ENCODE measurements around the gene MAML3.

The MAML3 gene

DNA sequence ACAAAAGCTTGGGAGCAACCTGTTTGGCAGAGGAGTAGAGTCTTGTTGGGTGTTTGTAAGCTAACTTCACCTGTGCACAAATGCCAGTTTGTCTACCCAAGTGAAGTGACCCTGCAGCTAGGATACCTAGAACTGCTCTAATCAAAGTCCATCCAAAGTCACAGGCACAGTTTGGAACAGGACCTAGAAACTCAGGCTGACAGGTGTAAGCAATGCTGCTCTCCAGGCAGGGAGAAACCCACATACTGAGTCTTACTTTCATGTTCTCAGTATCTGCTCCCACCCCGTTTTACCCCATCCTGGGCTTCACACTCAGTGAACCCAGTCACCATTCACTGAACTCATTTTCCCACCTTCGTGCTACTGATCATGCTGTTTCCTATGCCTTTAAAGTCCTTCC is 40.3 kb downstream of the MAML3 start:
- Histone ChIP-seq H3K27me3 (ENCODE audit: insufficient read depth, poor library complexity, severe bottlenecking) (no peaks in the 10 kb centered on the region), H3K27ac (replicated peaks) (no peak overlapping the region), H3K4me3 (replicated peaks; ENCODE audit: insufficient read depth, low read length) (no peak overlapping the region)
- TF ChIP-seq POLR2AphosphoS5 (IDR thresholded peaks at IDR 0.05; ENCODE audit: low read depth) = no peak
- no peak for TF ChIP-seq SPI1 (IDR thresholded peaks at IDR 0.05; ENCODE audit: borderline replicate concordance, low read depth)
- no peak for TF ChIP-seq GABPA (IDR thresholded peaks at IDR 0.05; ENCODE audit: low read depth)
- TF ChIP-seq, protein P1, sequence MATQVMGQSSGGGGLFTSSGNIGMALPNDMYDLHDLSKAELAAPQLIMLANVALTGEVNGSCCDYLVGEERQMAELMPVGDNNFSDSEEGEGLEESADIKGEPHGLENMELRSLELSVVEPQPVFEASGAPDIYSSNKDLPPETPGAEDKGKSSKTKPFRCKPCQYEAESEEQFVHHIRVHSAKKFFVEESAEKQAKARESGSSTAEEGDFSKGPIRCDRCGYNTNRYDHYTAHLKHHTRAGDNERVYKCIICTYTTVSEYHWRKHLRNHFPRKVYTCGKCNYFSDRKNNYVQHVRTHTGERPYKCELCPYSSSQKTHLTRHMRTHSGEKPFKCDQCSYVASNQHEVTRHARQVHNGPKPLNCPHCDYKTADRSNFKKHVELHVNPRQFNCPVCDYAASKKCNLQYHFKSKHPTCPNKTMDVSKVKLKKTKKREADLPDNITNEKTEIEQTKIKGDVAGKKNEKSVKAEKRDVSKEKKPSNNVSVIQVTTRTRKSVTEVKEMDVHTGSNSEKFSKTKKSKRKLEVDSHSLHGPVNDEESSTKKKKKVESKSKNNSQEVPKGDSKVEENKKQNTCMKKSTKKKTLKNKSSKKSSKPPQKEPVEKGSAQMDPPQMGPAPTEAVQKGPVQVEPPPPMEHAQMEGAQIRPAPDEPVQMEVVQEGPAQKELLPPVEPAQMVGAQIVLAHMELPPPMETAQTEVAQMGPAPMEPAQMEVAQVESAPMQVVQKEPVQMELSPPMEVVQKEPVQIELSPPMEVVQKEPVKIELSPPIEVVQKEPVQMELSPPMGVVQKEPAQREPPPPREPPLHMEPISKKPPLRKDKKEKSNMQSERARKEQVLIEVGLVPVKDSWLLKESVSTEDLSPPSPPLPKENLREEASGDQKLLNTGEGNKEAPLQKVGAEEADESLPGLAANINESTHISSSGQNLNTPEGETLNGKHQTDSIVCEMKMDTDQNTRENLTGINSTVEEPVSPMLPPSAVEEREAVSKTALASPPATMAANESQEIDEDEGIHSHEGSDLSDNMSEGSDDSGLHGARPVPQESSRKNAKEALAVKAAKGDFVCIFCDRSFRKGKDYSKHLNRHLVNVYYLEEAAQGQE (IDR thresholded peaks at IDR 0.05; ENCODE audit: insufficient replicate concordance, low read depth) = no peak
- TF ChIP-seq, protein P2, sequence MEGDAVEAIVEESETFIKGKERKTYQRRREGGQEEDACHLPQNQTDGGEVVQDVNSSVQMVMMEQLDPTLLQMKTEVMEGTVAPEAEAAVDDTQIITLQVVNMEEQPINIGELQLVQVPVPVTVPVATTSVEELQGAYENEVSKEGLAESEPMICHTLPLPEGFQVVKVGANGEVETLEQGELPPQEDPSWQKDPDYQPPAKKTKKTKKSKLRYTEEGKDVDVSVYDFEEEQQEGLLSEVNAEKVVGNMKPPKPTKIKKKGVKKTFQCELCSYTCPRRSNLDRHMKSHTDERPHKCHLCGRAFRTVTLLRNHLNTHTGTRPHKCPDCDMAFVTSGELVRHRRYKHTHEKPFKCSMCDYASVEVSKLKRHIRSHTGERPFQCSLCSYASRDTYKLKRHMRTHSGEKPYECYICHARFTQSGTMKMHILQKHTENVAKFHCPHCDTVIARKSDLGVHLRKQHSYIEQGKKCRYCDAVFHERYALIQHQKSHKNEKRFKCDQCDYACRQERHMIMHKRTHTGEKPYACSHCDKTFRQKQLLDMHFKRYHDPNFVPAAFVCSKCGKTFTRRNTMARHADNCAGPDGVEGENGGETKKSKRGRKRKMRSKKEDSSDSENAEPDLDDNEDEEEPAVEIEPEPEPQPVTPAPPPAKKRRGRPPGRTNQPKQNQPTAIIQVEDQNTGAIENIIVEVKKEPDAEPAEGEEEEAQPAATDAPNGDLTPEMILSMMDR (IDR thresholded peaks at IDR 0.05; ENCODE audit: insufficient read depth, low read length) = no peak
- DNase-seq (ENCODE audit: low read depth in 1 of 2, low spot score in 1 of 2) = no peak

DNA sequence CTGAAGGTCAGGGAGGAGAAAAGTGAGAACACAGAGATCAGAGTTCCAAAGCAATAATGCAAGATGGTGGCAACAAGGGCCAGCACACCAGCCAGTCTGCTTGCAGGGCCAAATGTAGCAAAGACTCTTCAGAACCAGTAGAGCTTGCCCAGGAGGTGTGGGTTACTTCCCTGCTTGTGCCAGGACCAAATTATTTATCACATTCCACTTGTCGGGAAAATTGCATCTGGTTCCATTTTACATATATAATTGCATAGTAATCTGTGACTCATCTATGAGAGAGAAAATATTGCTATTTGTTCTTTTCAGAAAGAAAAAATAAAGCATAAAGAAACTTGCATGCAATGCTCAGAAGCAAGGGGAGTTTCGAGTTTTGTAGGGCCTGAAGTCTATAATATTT is 41.4 kb downstream of the MAML3 start:
- no peak for DNase-seq (ENCODE audit: low read depth in 1 of 2, low spot score in 1 of 2)
- Histone ChIP-seq H3K4me3 (replicated peaks; ENCODE audit: insufficient read depth, low read length) (no peak overlapping the region), H3K27me3 (ENCODE audit: insufficient read depth, poor library complexity, severe bottlenecking) (no peaks in the 10 kb centered on the region), H3K27ac (replicated peaks) (no peak overlapping the region)
- TF ChIP-seq POLR2AphosphoS5 (IDR thresholded peaks at IDR 0.05; ENCODE audit: low read depth) = no peak
- no peak for TF ChIP-seq GABPA (IDR thresholded peaks at IDR 0.05; ENCODE audit: low read depth)
- no peak for TF ChIP-seq SPI1 (IDR thresholded peaks at IDR 0.05; ENCODE audit: borderline replicate concordance, low read depth)
- TF ChIP-seq, protein P2 (IDR thresholded peaks at IDR 0.05; ENCODE audit: insufficient read depth, low read length) = no peak
- TF ChIP-seq, protein P1 (IDR thresholded peaks at IDR 0.05; ENCODE audit: insufficient replicate concordance, low read depth) = no peak

DNA sequence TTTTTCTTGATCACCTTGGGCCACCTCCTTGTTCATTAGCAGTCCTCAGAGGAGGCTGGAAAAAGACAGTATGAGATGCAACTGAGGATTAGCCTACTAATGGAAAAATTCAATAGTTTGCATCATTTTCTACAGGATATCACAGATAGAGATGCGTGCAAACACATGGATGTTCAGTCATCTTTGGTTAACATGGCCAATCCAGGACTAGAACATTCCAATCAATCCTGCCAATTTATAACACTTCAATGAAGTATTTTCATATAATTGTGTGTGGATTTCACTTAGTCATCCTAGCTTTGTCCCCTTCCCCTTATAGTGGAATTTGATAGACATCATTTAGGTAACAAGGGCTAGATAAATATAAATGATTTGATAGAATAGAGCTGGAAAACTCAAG is 42.7 kb downstream of the MAML3 start:
- no peaks in the 10 kb centered on the region for H3K27me3 ChIP-seq (ENCODE audit: insufficient read depth, poor library complexity, severe bottlenecking)
- TF ChIP-seq SPI1 (IDR thresholded peaks at IDR 0.05; ENCODE audit: borderline replicate concordance, low read depth) (no peak), GABPA (IDR thresholded peaks at IDR 0.05; ENCODE audit: low read depth) (no peak), POLR2AphosphoS5 (IDR thresholded peaks at IDR 0.05; ENCODE audit: low read depth) (no peak)
- TF ChIP-seq, protein P1 (IDR thresholded peaks at IDR 0.05; ENCODE audit: insufficient replicate concordance, low read depth) = no peak
- TF ChIP-seq, protein P2 (IDR thresholded peaks at IDR 0.05; ENCODE audit: insufficient read depth, low read length) = no peak
- no peak overlapping the region for H3K4me3 ChIP-seq (replicated peaks; ENCODE audit: insufficient read depth, low read length)

More for the DNA sequence above, 42.7 kb downstream of the MAML3 start:
- H3K27ac ChIP-seq (replicated peaks) = no peak overlapping the region
- no peak for DNase-seq (ENCODE audit: low read depth in 1 of 2, low spot score in 1 of 2)

Data from HL-60 (cell line).